GM19351 (cell line): ENCODE measurements around the gene HAL.
"Not testable (repeated sequence)": the region's sequence is repeated elsewhere in the genome, so short reads cannot be mapped to it uniquely, and the experiment has no call there.

Source experiments
- ATAC-seq: cut with Tn5 transposase; IDR thresholded peaks from one replicate; pipeline ENCODE4 v1.9.1; 2021; ENCODE audit warnings: mild to moderate bottlenecking, moderate library complexity; ENCODE audit not compliant: unreplicated experiment

Gene HAL

DNA sequence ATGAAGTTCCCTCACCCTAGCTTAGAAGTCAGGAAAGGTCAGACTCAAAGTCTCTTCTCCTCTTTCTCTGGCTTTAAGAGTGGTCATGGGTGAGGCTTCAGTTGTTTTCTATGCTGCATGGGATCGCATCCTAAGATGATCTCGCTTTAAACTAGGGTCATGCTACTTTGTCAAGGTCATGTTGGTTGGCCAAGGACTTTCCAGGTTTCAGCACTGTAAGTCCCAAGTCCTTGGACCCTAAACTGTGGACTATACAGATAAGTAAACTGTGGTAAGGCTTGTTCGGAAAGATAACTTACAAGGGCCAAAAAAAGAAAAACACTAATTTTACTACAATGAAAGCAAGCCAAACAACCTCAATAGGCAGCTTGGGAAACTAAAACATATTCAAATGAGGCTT, 17.4 kb downstream of the HAL start:
- no peak for ATAC-seq

DNA sequence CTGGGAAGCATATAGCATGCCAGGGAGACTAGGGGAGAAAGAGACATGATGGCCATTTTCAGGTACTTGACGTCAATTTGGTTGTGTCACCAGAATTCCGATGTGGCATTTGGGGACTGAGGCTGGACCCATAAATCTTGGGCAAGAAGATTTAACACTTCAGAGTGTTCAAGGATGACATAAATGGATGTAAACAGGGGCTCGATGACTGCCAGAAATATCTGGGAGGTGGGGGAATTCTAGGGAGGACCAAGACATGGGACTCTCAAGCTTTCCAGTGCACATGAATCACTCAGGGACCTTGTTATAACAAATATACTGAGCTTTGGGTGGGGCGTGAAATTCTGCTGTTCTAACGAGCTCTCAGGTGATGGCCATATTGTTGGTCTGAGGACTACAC, 17.8 kb downstream of the HAL start:
- ATAC-seq = no peak

DNA sequence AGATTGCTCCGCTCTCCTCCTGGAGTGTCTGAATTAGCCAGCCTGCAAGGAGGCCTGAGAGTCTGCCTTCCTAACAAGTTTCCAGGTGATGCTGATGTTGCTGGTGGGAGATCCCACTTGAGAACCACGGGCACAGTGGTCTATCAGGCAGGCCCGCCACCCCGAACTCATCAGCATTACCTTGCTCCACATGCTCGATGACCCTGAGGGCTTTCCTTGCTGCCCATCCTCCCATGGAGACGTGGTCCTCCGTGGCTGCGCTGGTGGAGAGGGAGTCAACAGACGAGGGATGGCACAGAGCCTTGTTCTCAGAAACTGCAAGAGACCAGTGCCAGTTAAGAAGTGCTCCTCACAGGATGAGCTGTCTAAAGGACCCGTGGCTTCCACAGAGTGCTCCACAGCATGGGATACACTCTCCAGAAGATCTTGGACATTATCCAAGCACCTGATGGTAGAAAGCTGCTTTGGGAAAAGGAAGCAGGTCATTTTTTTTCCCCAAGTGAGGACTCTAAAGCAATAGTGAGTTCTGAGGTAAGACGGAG, 18.3 kb downstream of the HAL start:
- no peak for ATAC-seq

DNA sequence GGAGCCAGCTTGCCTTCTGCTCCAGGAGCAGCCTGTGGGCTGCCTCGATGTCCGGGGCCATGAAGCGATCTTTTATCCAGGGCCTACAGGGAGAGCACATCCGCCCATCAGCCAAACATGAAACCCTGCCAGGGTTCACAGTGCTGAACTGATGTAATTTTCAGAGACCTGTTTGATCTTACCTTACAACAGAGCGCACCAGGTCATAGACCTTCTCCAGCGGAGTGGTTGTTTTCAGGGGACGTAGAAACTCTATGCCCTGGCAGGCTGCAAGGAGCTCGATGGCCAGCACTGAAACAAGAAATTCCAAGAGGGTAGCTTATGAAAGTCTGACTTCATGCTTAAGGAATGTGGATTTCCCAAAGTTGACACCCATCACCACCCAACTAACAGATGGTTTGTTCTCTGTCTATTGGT, 19.7 kb downstream of the HAL start:
- no peak for ATAC-seq

DNA sequence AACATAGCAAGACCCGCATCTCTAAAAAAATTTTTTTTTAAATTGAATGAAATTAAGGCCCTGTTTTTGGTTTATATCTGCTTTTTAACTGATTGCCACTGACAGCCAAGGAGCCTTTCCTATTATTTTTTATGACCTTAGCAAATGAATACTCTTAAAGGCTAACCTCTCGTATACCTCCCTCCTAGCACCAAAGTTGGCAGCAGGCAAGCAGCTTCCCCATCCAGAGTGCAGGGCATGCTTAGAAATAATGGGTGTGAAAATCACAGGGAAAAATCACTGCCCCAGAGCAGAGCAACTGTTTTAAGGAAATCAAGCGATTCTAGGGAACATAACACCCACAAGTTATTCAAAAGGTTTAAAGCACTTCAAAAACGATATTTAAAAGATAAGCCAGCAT, 20.7 kb downstream of the HAL start:
- no peak for ATAC-seq

DNA sequence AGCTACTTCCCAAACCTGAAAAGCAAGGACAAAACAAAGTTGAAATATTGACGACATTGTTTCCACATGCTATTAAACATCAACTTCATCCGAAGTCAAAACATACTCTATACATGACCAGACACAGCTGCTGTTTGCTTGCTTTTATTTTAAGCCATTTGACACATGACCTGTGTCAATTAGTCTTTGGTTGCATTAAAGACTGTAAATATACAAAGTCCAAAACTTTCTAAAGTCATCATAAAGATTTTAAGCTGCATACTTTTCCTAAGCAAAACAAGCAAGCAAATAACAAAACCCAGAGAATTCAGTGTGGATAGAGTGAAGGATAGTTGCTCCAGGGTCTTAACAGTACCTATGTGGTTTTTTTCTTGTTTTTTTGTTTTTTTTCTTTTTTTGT, 21.8 kb downstream of the HAL start:
- ATAC-seq = no peak

DNA sequence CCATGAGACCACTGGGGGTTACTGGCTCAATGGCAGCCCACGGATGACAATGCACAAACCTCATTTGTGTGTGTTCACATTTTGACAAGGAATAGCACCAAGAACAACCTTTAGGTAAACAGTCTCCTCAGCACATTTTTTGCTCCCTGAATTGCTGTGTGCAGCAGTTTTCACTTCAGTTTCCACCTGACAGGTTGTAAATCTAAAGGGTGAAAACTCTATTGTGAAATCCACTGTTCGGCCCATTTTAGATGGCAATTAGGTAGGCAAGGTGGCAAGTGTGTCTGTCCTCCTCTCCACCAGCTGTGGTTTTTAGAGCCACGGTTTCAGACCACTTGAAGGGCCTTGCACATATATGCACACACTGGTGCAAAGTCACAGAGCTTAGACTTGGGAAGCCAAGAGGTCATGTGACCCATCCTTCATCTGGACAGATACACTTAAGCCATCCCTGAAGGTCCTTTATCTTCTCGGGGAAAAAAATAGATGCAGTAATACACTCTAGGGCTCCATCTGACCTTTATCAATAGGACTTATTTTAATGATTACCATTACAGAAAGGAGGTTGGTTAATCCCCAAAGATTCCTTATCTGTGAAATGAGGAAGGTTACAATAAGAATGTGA, 23.2 kb downstream of the HAL start:
- no peak for ATAC-seq

DNA sequence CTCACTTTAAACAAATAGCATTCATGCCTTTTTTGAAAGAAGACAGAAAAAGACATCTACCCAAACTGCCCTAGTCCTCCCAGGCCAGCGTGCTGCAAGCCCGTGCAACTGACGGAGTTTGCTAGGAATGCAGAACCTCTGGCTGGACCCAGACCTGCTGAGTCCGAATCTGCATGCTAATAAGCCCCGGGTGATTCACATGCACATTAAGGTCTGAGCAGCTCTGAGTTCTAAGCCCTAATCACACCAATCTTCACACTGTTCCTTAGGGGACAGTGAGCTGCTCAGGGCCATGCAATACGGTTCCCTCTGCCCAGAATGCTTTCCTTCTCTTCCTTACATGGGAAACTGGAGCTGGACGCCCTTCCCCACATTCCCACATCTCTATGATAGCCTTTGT, 25.2 kb downstream of the HAL start:
- ATAC-seq = no peak

DNA sequence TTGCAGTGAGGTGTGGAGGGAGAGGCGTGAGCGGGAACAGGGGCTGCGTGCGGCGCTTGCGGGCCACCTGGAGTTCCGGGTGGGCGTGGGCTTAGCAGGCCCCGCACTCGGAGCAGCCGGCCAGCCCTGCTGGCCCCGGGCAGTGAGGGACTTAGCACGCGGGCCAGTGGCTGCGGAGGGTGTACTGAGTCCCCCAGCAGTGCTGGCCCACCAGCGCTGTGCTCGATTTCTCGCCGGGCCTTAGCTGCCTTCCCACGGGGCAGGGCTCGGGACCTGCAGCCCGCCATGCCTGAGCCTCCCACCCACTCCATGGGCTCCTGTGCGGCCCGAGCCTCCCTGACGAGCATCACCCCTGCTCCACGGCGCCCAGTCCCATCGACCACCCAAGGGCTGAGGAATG, 27.0 kb downstream of the HAL start:
- not testable (repeated sequence) for ATAC-seq

DNA sequence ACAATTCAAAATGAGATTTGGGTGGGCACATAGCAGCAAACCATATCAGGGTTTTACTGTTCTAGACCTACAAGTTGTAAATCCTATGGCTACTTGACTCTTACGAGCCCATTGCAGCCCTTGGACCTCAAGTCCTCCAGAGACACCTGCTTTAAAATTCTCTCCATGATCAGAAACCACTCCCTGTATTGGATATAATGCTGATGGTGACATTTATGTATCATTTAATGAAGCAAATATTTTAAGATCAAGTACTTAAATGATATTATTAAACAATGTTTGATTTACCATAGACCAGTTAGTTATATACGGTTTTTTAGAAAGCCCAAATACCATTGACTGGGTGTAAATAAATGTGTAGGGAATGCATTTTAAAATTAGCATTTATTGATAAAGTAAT, 28.8 kb downstream of the HAL start:
- ATAC-seq = no peak

DNA sequence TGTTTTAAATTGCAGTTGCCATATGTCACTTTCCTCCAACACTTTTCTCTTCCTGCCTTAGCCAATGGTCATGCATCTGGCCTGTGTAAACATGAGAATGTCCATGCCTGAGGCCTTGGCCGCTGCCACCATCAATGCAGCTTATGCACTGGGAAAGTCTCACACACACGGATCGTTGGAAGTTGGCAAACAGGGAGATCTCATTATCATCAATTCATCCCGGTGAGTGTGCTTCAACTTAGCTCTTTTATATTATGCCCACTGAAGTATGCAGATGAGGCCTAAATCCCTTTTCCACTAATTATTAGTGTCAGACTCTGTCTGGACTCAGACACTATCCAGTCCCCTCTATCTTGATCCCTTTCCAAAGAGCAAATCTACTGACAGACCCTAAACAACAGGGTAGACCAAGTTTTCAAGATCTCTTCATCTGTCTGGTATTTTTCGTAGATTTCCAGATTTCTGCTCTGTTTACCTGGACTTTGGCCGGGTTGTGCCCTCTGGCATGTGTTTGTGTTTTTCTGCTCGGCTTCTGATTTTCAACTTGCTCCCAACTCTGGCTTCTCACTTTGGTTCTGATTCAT, 29.8 kb downstream of the HAL start:
- no peak for ATAC-seq

DNA sequence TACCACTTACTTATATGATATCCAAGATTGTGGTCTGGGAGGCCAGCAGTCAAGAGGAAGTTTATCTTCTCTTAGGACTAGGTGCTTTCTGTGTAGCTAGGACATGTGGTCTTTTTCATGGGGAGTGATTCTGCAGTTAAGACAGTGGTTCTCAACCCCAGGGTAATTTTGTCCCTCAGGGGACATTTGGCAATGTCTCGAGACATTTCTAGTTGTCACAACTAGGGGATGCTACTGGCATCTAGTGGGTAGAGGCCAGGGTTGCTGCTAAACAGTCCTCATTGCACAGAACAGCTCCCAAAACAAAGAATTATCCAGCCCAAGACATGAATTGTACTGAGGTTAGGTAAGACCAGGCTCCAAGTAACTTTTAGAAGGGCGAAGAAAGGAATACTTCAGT, 33.0 kb downstream of the HAL start:
- no peak for ATAC-seq

DNA sequence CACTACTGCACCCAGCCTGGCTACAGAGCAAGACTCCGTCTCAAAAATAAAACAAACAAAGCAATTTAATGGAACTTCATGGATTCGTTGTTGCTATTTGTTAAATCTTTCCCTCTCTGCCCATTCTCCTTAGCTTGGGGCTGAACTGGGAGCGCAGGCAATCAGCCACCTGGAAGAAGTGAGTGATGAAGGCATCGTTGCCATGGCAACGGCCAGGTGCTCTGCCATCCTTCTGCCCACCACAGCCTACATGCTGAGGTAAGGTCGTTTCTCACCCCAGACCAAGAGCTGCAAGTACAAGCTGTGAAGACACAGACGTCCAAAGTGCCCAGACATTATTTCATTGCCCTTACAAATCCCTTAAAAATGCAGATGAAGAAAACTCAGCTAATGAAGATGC, 33.9 kb downstream of the HAL start:
- no peak for ATAC-seq

DNA sequence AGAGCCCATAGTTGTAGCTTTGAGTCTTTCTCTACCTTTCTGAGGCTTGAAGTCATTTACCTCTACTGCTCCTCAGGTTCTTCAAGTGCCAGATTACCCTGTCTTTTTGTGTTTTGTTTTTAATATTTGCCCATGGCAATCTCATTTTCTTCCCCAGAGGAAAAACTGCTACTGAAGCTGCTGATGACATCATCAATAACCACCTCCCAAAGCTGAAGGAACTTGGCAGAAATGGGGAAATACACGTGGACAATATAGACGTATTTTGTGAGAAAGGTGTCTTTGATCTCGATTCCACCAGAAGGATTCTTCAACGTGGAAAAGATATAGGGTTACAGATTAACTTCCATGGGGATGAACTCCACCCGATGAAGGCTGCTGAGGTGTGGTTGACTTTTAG, 35.9 kb downstream of the HAL start:
- ATAC-seq = no peak

DNA sequence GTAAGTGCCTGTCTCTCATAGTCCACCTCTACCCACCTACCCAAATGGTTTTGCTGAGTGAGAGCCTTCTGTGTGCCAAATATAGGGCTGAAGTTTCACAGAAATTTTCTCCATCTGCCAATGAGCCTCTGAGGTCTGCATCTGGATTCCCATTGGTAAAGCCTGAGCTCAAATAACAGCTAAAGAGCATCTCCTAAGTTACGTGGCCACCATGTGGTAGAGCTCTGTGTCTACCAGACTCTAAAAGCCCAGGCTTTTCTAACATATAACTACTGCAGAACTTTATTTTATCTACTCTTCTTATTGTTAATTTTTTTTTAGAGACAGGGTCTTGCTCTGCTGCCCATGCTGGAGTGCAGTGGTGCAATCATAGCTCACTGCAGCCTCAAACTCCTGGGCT, 37.0 kb downstream of the HAL start:
- ATAC-seq = peak; percentile 61

DNA sequence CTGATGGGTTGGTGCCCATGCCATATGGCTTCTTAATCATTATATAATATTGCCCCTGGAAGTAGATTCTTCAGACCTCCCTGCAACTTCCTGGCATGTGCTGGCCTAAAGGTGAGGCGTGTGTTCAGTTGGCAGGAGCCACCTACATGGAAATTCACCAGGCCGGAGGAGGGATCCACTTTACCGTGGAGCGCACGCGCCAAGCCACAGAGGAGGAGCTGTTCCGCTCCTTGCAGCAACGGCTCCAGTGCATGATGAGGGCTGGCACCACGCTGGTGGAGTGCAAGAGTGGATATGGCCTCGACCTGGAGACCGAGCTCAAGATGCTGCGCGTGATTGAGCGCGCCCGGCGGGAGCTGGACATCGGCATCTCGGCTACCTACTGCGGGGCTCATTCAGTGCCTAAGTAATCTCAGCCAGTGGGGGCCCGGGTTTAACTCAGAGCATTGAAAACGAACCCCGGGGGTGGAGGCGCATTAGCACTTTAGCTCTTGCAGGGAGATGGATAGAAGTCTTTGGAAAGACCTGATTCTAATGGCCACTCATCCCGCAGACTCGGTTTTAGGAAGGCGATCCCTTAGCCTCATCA, 39.5 kb downstream of the HAL start:
- no peak for ATAC-seq

DNA sequence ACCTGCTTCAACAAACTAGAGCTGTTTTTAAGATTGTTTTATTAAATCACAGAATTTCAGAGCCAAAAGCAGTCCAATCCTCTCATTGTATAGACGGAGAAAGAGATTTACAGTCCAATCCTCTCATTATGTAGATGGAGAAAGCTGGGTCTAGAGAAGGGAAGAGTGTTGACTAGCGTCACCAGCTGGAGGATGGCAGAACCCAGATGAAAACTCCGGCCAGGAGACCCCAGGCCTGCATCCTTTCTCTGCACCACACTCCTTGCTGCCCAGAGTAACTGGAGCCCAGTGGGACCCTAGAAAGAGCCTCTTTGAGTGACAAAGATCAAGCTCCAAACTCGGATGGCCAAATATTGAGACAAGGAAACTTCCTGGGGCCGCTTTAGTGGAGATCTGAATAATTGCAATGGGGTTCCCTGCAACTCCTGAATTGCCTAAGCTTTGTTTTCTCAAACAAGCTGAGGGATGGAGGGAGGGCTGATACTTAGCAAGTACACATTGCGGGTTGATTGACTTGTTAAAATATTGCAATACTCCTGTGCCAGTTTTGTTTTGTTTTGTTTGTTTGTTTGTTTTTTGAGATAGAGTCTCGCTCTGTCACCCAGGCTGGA, 40.5 kb downstream of the HAL start:
- no peak for ATAC-seq

DNA sequence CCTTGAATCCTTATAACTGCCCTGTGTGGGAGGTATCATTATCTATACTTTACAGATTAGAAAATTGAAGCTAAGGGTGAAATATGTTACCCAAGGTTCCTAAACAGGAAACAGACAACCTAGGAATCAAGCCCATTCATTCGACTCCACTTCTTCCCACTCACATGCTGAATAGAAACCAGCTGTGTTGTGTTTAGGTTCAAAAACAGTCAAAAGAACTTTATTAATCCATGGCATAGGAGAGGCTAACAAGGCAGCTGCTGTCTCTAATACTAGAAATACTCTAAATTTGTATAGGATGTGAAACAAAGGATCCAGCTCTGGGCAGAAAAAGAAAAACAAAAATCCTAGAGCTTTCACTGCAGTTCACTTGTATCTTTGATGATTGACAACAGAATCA, 43.1 kb downstream of the HAL start:
- ATAC-seq = no peak

DNA sequence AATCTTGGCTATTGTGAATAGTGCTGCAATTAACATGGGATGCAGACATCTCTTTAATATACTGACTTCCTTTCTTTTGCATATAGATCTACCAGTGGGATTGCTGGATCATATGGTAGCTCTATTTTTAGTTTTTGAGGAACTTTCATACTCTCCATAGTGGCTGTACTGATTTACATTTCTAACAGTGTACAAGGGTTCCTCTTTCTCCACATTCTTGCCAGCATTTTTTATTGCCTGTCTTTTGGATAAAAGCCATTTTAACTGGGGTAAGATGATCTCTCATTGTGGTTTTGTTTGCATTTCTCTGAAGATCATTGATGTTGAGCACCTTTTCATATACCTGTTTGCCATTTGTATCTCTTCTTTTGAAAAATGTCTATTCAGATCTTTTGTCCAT, 44.6 kb downstream of the HAL start:
- no peak for ATAC-seq

DNA sequence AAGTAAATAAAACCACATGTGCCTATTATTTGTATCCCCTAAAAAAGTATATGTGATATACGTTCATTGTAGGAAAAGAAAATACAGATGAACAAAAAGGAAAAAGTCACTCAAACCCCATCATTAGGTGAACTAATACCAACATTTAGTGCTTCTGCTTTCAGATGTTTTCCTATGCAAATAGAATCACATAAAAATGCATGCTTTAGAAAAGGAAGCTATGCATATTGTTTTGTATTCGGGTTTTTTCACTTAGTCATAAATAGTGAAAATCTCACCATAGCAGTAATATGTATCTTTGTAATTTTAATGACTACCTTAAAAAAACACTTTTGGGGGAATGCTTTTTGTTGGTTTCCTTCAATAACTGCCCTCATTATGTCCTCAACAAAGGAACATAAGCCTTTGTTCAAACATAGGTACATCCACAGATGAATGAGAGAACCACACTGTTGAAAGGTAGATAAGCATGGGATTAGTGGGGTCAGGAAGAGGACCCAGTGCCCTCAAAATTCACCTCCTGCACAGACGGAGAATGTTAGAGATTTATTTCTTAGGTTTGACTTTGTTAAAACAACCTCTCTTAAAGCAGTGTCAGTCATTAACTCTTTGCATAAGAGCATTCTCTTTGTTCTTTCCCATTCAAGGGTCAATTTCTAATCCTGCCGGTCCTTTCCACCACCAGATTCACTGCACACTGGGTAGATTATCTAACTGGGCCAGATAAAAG, 46.5 kb downstream of the HAL start:
- ATAC-seq = no peak

DNA sequence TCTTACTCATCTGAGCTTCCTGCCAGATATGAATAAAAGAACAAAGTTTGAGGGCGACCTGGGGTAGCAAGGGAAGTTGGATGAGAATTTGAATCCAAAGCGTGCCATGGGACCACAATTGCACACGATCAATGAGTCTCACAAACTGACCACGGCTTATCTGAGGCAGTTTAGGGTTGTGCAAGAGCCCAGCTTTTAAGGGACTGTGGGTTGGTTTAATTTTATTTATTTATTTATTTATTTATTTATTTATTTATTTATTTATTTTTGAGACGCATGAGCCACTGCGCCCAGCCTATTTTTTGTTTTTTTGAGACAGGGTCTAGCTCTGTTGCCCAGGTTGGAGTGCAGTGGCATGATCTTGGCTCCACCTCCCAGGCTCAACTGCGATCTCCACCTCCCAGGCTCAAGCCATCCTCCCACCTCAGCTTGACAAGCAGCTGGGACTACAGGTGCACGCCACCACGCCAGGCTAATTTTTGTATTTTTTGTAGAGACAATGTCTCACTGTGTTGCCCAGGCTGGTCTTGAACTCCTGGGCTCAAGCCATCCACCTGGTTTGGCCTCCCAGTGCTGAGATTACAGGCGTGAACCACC, 51.9 kb downstream of the HAL start:
- no peak for ATAC-seq
